ENCODE measurements around the gene CRYBA1. TPM values are rescaled to one million over a fixed set of nuclear protein-coding genes. Genes with fewer than 3 reads are reported as not detected.
A peak's percentile ranks its signal among the peaks of the same experiment; 100 is the strongest.

The CRYBA1 gene
- total RNA-seq, 4 donors from 2014 or later: not detected

DNA sequence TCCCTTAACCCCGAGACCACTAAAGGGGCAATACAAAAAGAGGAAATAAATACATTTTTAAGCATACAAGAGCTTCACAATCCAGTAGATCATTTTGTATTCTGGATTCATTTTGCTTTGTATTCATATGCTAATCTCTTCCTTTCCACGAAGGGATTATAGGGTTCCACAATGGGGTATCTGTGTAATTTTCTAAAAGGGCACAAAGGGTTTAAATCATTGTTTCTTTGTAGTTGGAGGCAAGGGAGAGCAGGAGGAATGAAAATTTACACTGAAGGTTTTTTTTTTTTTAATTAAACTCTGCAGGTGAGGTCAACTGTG lies 47.9 kb downstream of the CRYBA1 start:
- no peaks in the 10 kb centered on the region for H3K9me3 ChIP-seq
- TF ChIP-seq POLR2AphosphoS5 (IDR thresholded peaks at IDR 0.05): no peak
- no peak for TF ChIP-seq EP300 (IDR thresholded peaks at IDR 0.05; ENCODE audit: low read depth)
- no peak for TF ChIP-seq POLR2A (IDR thresholded peaks at IDR 0.05)
- TF ChIP-seq, protein P1, sequence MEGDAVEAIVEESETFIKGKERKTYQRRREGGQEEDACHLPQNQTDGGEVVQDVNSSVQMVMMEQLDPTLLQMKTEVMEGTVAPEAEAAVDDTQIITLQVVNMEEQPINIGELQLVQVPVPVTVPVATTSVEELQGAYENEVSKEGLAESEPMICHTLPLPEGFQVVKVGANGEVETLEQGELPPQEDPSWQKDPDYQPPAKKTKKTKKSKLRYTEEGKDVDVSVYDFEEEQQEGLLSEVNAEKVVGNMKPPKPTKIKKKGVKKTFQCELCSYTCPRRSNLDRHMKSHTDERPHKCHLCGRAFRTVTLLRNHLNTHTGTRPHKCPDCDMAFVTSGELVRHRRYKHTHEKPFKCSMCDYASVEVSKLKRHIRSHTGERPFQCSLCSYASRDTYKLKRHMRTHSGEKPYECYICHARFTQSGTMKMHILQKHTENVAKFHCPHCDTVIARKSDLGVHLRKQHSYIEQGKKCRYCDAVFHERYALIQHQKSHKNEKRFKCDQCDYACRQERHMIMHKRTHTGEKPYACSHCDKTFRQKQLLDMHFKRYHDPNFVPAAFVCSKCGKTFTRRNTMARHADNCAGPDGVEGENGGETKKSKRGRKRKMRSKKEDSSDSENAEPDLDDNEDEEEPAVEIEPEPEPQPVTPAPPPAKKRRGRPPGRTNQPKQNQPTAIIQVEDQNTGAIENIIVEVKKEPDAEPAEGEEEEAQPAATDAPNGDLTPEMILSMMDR (IDR thresholded peaks at IDR 0.05): no peak
- H3K27me3 ChIP-seq: no peaks in the 10 kb centered on the region
- 0 to 1% methylated on average over 2 of the region's 2 CpGs for WGBS, 2 donors (ENCODE audit: low coverage in 1 of 2)
- intact Hi-C loops (cut with DNase I; ENCODE audit: low total_unique reads): loop anchor here (5.0 kb wide), 1 partner anchor 147 kb away; no protein-coding TSS in a partner anchor
- peak overlapping the region; percentile 98 to 100 (median 99) for H3K27ac ChIP-seq
- H3K4me1 ChIP-seq: peaks cover 11 to 32% (median 27%) of the 10 kb centered on the region in 4 donors
- H3K4me3 ChIP-seq: peak overlapping the region; percentile 12 to 97 (median 84)
- peaks cover 0 to 5% (median 0%) of the 10 kb centered on the region in 4 donors for H3K36me3 ChIP-seq
- in situ Hi-C loops (cut with MboI; ENCODE audit: low pct_ligation_motif_present in 1 of 4, low pct_unique_long_range_greater_than_20kb in 1 of 4, low sequenced_read_pairs in 3 of 4): loop anchor here in 1 of 4 donors (25.0 kb wide), 1 partner anchor 157 kb away; no protein-coding TSS in a partner anchor
- no peak for DNase-seq

DNA sequence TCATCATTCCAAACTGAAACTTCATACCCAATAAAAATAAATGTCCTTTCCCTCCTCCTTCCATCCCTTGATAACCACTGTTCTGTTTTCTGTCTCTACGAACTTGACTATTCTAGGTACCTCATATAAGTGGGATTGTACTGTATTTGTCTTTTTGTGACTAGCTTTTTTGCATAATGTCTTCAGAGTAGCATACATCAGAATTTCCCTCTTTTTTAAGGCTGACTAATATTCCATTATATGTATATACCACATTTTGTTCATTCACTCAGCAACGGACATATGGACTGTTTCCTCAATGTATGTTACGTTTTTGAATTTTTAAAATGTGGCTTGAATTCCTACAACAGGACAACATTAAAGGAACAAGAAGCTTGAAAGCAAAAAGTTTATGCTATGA lies 48.8 kb downstream of the CRYBA1 start:
- TF ChIP-seq POLR2AphosphoS5 (IDR thresholded peaks at IDR 0.05): no peak
- TF ChIP-seq POLR2A (IDR thresholded peaks at IDR 0.05): no peak
- TF ChIP-seq EP300 (IDR thresholded peaks at IDR 0.05; ENCODE audit: low read depth): no peak
- TF ChIP-seq, protein P1 (IDR thresholded peaks at IDR 0.05): no peak
- no peaks in the 10 kb centered on the region for H3K9me3 ChIP-seq
- in situ Hi-C loops (cut with MboI; ENCODE audit: low pct_ligation_motif_present in 1 of 4, low pct_unique_long_range_greater_than_20kb in 1 of 4, low sequenced_read_pairs in 3 of 4): loop anchor here in 1 of 4 donors (25.0 kb wide), 1 partner anchor 158 kb away; no protein-coding TSS in a partner anchor
- no peaks in the 10 kb centered on the region for H3K27me3 ChIP-seq
- no peaks in the 10 kb centered on the region for H3K36me3 ChIP-seq
- intact Hi-C loops (cut with DNase I; ENCODE audit: low total_unique reads): no loop called here
- peak overlapping the region in 1 of 4 donors; percentile 99 for H3K27ac ChIP-seq
- no peak overlapping the region for H3K4me3 ChIP-seq
- 86 to 97% methylated on average over 3 of the region's 3 CpGs for WGBS, 2 donors (ENCODE audit: low coverage in 1 of 2)
- DNase-seq: no peak
- peaks cover 2 to 23% (median 18%) of the 10 kb centered on the region in 4 donors for H3K4me1 ChIP-seq

DNA sequence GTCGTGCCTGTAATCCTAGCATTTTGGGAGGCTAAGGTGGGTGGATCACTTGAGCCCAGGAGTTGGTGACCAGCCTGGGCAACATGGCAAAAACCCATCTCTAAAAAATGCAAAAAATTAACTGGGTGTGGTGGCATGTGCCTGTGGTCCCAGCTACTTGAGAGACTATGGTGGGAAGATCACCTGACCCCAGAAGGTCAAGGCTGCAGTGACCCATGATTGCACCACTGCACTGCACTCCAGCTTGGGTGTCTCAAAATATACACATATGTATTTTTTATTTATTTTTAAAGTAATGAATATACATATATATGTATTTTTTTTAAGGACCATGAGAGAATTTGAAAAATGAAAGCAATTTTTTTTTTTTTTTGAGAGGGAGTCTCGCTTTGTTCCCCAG lies 52.4 kb downstream of the CRYBA1 start:
- in situ Hi-C loops (cut with MboI; ENCODE audit: low pct_ligation_motif_present in 1 of 4, low pct_unique_long_range_greater_than_20kb in 1 of 4, low sequenced_read_pairs in 3 of 4): loop anchor here in 1 of 4 donors (25.0 kb wide), 1 partner anchor 162 kb away; no protein-coding TSS in a partner anchor
- Histone ChIP-seq H3K27ac (no peak overlapping the region), H3K4me3 (no peak overlapping the region), H3K9me3 (no peaks in the 10 kb centered on the region), H3K4me1 (peaks cover 0 to 8% (median 2%) of the 10 kb centered on the region in 4 donors), H3K27me3 (no peaks in the 10 kb centered on the region), H3K36me3 (no peaks in the 10 kb centered on the region)
- no peak for DNase-seq
- TF ChIP-seq POLR2A (IDR thresholded peaks at IDR 0.05): no peak
- TF ChIP-seq, protein P1 (IDR thresholded peaks at IDR 0.05): no peak
- TF ChIP-seq EP300 (IDR thresholded peaks at IDR 0.05; ENCODE audit: low read depth): no peak
- intact Hi-C loops (cut with DNase I; ENCODE audit: low total_unique reads): no loop called here
- 81 to 83% methylated on average over 1 to 2 of the region's 2 CpGs for WGBS, 2 donors (ENCODE audit: low coverage in 1 of 2)

DNA sequence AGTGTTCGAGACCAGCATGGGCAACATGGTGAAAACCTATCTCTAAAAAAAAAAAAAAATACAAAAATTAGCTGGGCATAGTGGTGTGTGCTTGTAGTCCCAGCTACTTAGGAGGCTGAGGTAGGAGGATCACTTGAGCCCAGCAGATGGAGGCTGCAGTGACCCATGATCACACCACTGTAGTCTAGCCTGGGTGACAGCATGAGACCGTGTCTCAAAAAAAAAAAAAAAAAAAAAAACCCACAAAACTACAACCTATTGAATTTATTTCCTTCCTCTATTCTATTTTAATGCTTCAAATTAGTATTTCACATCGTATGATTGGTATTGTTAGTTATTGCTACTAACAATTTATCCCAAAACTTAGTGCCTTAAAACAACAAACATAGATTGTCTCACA lies 56.7 kb downstream of the CRYBA1 start:
- Histone ChIP-seq H3K27me3 (no peaks in the 10 kb centered on the region), H3K4me1 (no peaks in the 10 kb centered on the region), H3K36me3 (no peaks in the 10 kb centered on the region), H3K9me3 (no peaks in the 10 kb centered on the region), H3K27ac (no peak overlapping the region), H3K4me3 (no peak overlapping the region)
- 65 to 72% methylated on average over 2 to 3 of the region's 3 CpGs for WGBS, 2 donors (ENCODE audit: low coverage in 1 of 2)
- intact Hi-C loops (cut with DNase I; ENCODE audit: low total_unique reads) (no loop called here), in situ Hi-C loops (cut with MboI; ENCODE audit: low pct_ligation_motif_present in 1 of 4, low pct_unique_long_range_greater_than_20kb in 1 of 4, low sequenced_read_pairs in 3 of 4) (no loop called here)
- no peak for DNase-seq
- TF ChIP-seq, protein P1 (IDR thresholded peaks at IDR 0.05): no peak
- TF ChIP-seq POLR2A (IDR thresholded peaks at IDR 0.05) (no peak), EP300 (IDR thresholded peaks at IDR 0.05; ENCODE audit: low read depth) (no peak), POLR2AphosphoS5 (IDR thresholded peaks at IDR 0.05) (no peak)

Other genes with a start within 250 kb of the CRYBA1 start
- under 1 TPM in 1 of 4 donors, not detected in 3; 0.14 TPM for gene SEZ6, start 240.8 kb upstream of the CRYBA1 start, total RNA-seq
- gene PIPOX, start 203.7 kb upstream of the CRYBA1 start, total RNA-seq: 10 to 100 TPM in 1 of 4 donors, 1 to 10 TPM in 2, not detected in 1; 1.2 to 15.3 (median 1.6) TPM
- 100 to 1,000 TPM; 112 to 191 (median 136) TPM for gene MYO18A, start 66.5 kb upstream of the CRYBA1 start, total RNA-seq
- 10 to 100 TPM; 19.8 to 40.8 (median 25.4) TPM for gene NUFIP2, start 47.3 kb downstream of the CRYBA1 start, total RNA-seq
- gene TAOK1, start 143.5 kb downstream of the CRYBA1 start, total RNA-seq: 10 to 100 TPM; 27.5 to 92.4 (median 43.6) TPM